Transverse colon (tissue), 3 donors: Measurements from ENCODE around the gene TTLL9.

Source experiments
- CTCF ChIP-seq, 5 experiments: fragments of 200-600 bp in 3 of 5; fragments of 450-650 bp in 2 of 5; sonication (generic) in 3 of 5; IDR thresholded peaks; 1 replicate in 2 of 5; 2 replicates in 3 of 5; pipeline ENCODE4 v1.5.1; 2016 to 2017; ENCODE audit warnings: antibody characterized with exemption in 5 of 5, inconsistent platforms in 3 of 5, mild to moderate bottlenecking in 2 of 5, moderate library complexity in 1 of 5
- EP300 ChIP-seq: sonication (generic); formaldehyde crosslinking; IDR thresholded peaks from one replicate; pipeline ENCODE4 v1.6.1; 2017; ENCODE audit warnings: antibody characterized with exemption, low read depth

DNA sequence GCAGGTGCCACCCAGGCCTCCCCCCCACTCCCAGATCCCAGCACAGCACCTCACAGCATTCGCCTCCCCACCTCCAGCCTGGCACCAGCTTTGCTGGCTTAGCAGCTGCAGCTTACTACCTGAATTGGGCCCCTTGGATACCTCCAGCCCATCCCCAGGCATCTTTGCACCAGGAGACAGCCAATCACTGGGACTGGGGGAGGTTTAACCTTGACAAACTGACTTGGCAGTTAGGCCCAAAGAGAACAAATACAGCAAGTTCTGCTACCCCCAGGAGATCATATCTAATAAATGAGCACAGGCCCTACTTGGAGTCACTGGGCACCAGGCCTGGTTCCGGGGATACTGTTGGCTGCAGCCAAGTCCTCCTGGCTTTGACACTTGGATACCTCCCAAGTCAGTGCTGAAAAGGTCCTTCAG, 72.6 kb downstream of the TTLL9 start:
- TF ChIP-seq CTCF (IDR thresholded peaks at IDR 0.05), result no peak
- no peak for TF ChIP-seq EP300
